HCT116 (cell line): ENCODE data around the gene NCBP1. TPM values are rescaled to one million over a fixed set of nuclear protein-coding genes. Genes with fewer than 3 reads are reported as not detected.

ENCODE experiments used
- ATAC-seq: fragments of 200-7000 bp; cut with Tn5 transposase; 2 replicates; pipeline ENCODE4 v1.9.1; 2020; ENCODE audit warnings: mild to moderate bottlenecking, moderate library complexity
- BruUV-seq: library from RNA; stranded (reverse); fragments of 400-500 nt; replicated peaks from 2 replicates; lab custom pipeline; 2021; lab: Mats Ljungman, UMichigan
- CTCF ChIA-PET: fragments of 300-600 bp; sonication (Branson Sonifier 250); formaldehyde crosslinking; loops from one replicate; lab custom pipeline; 2021; ENCODE audit warnings: antibody characterized with exemption; lab: Charles Lee
- POLR2A ChIA-PET: fragments of 300-600, 350-600 bp; sonication (Branson Sonifier 250); formaldehyde crosslinking; loops from one replicate; lab custom pipeline; 2021; ENCODE audit warnings: antibody characterized with exemption; lab: Charles Lee
- RAD21 ChIA-PET, 2 experiments: fragments of 300-600 bp; sonication (Branson Sonifier 250); formaldehyde crosslinking; loops; one replicate each; lab custom pipeline; 2023; ENCODE audit warnings: low total read pairs in 2 of 2; ENCODE audit not compliant: uncharacterized antibody in 2 of 2, unreplicated experiment in 2 of 2, low non-redundant PET in 1 of 2; lab: Charles Lee
- DNase-seq: peaks from one replicate; pipeline ENCODE4 v3.0.0-alpha.2; 2010; ENCODE audit warnings: low read depth, low spot score
- H2AFZ ChIP-seq: fragments of 200-600 bp; shearing (Covaris generic), sonication (generic); 2 replicates; pipeline ENCODE4 v1.6.1; 2017; ENCODE audit warnings: low read depth, mixed run types, mixed read lengths, antibody characterized with exemption, low read length; ENCODE audit not compliant: poor library complexity, severe bottlenecking
- H3K27ac ChIP-seq: 2 replicates; pipeline ENCODE4 v1.5.1; 2012; ENCODE audit warnings: low read depth, low read length
- H3K27me3 ChIP-seq: fragments of 200-600 bp; sonication (generic); 2 replicates; pipeline ENCODE4 v1.6.1; 2016; ENCODE audit warnings: mixed run types, low read length, mixed read lengths; ENCODE audit not compliant: insufficient read depth
- H3K36me3 ChIP-seq, 2 experiments: fragments of 200-500 bp in 1 of 2; fragments of 200-600 bp in 1 of 2; sonication (Bioruptor generic) in 1 of 2; sonication (generic) in 1 of 2; 2 replicates each; pipeline versions ENCODE4 v1.5.1 to v1.6.1; 2014 to 2016; ENCODE audit warnings: low read length in 2 of 2, inconsistent platforms in 1 of 2, mixed read lengths in 1 of 2, mixed run types in 1 of 2; ENCODE audit not compliant: insufficient read depth in 2 of 2, control insufficient read depth in 1 of 2
- H3K4me1 ChIP-seq, 2 experiments: fragments of 200-600 bp in 1 of 2; sonication (generic) in 1 of 2; 2 replicates each; pipeline versions ENCODE4 v1.5.1 to v1.6.1; 2012 to 2017; ENCODE audit warnings: low read length in 2 of 2, inconsistent platforms in 1 of 2, mild to moderate bottlenecking in 1 of 2, mixed read lengths in 1 of 2, mixed run types in 1 of 2, moderate library complexity in 1 of 2; ENCODE audit not compliant: insufficient read depth in 2 of 2, control insufficient read depth in 1 of 2
- H3K4me2 ChIP-seq: fragments of 200-600 bp; sonication (generic); 2 replicates; pipeline ENCODE4 v1.6.1; 2017; ENCODE audit warnings: mixed run types, low read length, mixed read lengths
- H3K4me3 ChIP-seq, 2 experiments: fragments of 200-600 bp in 1 of 2; sonication (generic) in 1 of 2; replicated peaks in 1 of 2; 2 replicates each; pipeline ENCODE4 v1.5.1; 2011 to 2016; ENCODE audit warnings: low read length in 2 of 2, control low read depth in 1 of 2, low read depth in 1 of 2, mild to moderate bottlenecking in 1 of 2, mixed read lengths in 1 of 2, mixed run types in 1 of 2
- H3K79me2 ChIP-seq: fragments of 200-600 bp; sonication (generic); 2 replicates; pipeline ENCODE4 v1.6.1; 2017; ENCODE audit warnings: mild to moderate bottlenecking, mixed run types, low read length, moderate library complexity, mixed read lengths; ENCODE audit not compliant: insufficient read depth
- H3K9ac ChIP-seq: fragments of 200-600 bp; sonication (generic); 2 replicates; pipeline ENCODE4 v1.6.1; 2016; ENCODE audit warnings: low read length, mixed read lengths
- H3K9me2 ChIP-seq: fragments of 200-600 bp; sonication (generic), shearing (Covaris generic); 2 replicates; pipeline ENCODE4 v1.6.1; 2017; ENCODE audit warnings: mixed run types, mild to moderate bottlenecking, moderate library complexity; ENCODE audit not compliant: insufficient read depth
- H3K9me3 ChIP-seq, 2 experiments: fragments of 200-500 bp in 1 of 2; fragments of 200-600 bp in 1 of 2; sonication (Bioruptor generic) in 1 of 2; sonication (generic) in 1 of 2; 2 replicates each; pipeline ENCODE4 v1.6.1; 2014 to 2017; ENCODE audit warnings: low read length in 2 of 2, mixed read lengths in 2 of 2, inconsistent platforms in 1 of 2, low read depth in 1 of 2, mild to moderate bottlenecking in 1 of 2, mixed run types in 1 of 2, moderate library complexity in 1 of 2; ENCODE audit not compliant: control insufficient read depth in 1 of 2, insufficient read depth in 1 of 2
- H4K20me1 ChIP-seq: fragments of 200-600 bp; sonication (generic), shearing (Covaris generic); 2 replicates; pipeline ENCODE4 v1.6.1; 2017; ENCODE audit warnings: mixed run types, mild to moderate bottlenecking, moderate library complexity; ENCODE audit not compliant: insufficient read depth
- CEBPB ChIP-seq: IDR thresholded peaks from 2 replicates; pipeline ENCODE4 v1.6.1; 2012; ENCODE audit warnings: low read depth
- EZH2 ChIP-seq: fragments of 200-600 bp; sonication (generic); IDR thresholded peaks from 2 replicates; pipeline ENCODE4 v1.6.1; 2017; ENCODE audit warnings: antibody characterized with exemption, mixed run types
- JUND ChIP-seq: IDR thresholded peaks from 2 replicates; pipeline ENCODE4 v1.6.1; 2012
- RAD21 ChIP-seq: IDR thresholded peaks from 2 replicates; pipeline ENCODE4 v1.6.1; 2012; ENCODE audit warnings: low read depth, mild to moderate bottlenecking
- TCF7L2 ChIP-seq: IDR thresholded peaks from 2 replicates; pipeline ENCODE4 v1.7.0; 2011; ENCODE audit warnings: borderline replicate concordance, inconsistent platforms; ENCODE audit not compliant: insufficient read depth, insufficient read length; ENCODE audit errors: extremely low read depth
- intact Hi-C: fragments of 100-400 bp; cut with micrococcal nuclease; formaldehyde crosslinking; loops from 2 replicates; pipeline ENCODE4 v1.10.0; 2022
- total RNA-seq: library from RNA; stranded (reverse); gene quantifications from one replicate; pipeline ENCODE4 v1.2.1, GENCODE V29; 2021; ENCODE audit not compliant: unreplicated experiment
- TF ChIP-seq, protein P1 (sequence below), 3 experiments: fragments of 200-600 bp in 1 of 3; sonication (generic) in 1 of 3; IDR thresholded peaks in 2 of 3; conservative IDR thresholded peaks in 1 of 3; 2 replicates each; pipeline ENCODE4 v1.5.1; 2012 to 2017; ENCODE audit warnings: low read depth in 2 of 3, low read length in 2 of 3, antibody characterized with exemption in 1 of 3, borderline replicate concordance in 1 of 3, control low read depth in 1 of 3, mild to moderate bottlenecking in 1 of 3, mixed read lengths in 1 of 3, mixed run types in 1 of 3, moderate library complexity in 1 of 3; ENCODE audit not compliant: insufficient read depth in 1 of 3
- TF ChIP-seq, protein P2 (sequence below): IDR thresholded peaks from 2 replicates; pipeline ENCODE4 v1.6.1; 2011; ENCODE audit warnings: mild to moderate bottlenecking, low read length, moderate library complexity; ENCODE audit not compliant: insufficient replicate concordance; ENCODE audit errors: extremely low read depth

Gene NCBP1
- total RNA-seq, 1 experiment from 2014 or later, result 32.9 TPM

DNA sequence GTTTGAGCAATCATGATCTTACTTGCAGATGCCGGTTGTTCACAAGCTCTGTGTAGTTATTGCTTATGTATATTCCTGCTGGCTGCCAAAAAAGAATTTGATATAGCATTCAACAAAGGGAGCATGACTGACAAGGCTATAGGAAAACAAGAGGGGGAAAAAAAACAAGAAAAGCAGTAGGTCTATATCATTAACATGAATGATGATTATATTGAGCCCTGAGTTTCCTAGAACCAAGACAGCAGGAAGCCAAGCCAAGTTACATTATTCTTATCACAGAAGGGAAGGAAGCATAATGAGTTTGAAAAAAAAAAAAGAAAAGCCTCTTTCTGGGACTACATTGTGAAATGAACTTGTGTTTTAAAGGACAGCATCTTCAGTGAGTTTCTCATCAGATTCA is 41.5 kb upstream of the NCBP1 start:
- CTCF ChIA-PET, result no interaction called here
- H3K9me3 ChIP-seq, result no peaks in the 10 kb centered on the region
- POLR2A ChIA-PET, result no interaction called here
- H4K20me1 ChIP-seq, result no peaks in the 10 kb centered on the region
- H3K9ac ChIP-seq, result no peak overlapping the region
- H3K4me1 ChIP-seq, result no peaks in the 10 kb centered on the region
- no peak overlapping the region for H3K4me2 ChIP-seq
- intact Hi-C loops, result no loop called here
- no peak overlapping the region for H3K27ac ChIP-seq
- H2AFZ ChIP-seq, result no peak overlapping the region
- ATAC-seq, result no peak
- no peak overlapping the region for H3K4me3 ChIP-seq
- no peaks in the 10 kb centered on the region for H3K27me3 ChIP-seq
- TF ChIP-seq TCF7L2 (no peak), CEBPB (no peak), RAD21 (no peak), JUND (no peak), EZH2 (no peak)
- TF ChIP-seq, protein P1, sequence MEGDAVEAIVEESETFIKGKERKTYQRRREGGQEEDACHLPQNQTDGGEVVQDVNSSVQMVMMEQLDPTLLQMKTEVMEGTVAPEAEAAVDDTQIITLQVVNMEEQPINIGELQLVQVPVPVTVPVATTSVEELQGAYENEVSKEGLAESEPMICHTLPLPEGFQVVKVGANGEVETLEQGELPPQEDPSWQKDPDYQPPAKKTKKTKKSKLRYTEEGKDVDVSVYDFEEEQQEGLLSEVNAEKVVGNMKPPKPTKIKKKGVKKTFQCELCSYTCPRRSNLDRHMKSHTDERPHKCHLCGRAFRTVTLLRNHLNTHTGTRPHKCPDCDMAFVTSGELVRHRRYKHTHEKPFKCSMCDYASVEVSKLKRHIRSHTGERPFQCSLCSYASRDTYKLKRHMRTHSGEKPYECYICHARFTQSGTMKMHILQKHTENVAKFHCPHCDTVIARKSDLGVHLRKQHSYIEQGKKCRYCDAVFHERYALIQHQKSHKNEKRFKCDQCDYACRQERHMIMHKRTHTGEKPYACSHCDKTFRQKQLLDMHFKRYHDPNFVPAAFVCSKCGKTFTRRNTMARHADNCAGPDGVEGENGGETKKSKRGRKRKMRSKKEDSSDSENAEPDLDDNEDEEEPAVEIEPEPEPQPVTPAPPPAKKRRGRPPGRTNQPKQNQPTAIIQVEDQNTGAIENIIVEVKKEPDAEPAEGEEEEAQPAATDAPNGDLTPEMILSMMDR (IDR thresholded peaks at IDR 0.05 in 2 of 3, conservative IDR thresholded peaks at IDR 0.05 in 1 of 3; ENCODE audit: borderline replicate concordance in 1 of 3, insufficient read depth in 1 of 3, low read depth in 2 of 3, low read length in 2 of 3), result no peak
- TF ChIP-seq, protein P2, sequence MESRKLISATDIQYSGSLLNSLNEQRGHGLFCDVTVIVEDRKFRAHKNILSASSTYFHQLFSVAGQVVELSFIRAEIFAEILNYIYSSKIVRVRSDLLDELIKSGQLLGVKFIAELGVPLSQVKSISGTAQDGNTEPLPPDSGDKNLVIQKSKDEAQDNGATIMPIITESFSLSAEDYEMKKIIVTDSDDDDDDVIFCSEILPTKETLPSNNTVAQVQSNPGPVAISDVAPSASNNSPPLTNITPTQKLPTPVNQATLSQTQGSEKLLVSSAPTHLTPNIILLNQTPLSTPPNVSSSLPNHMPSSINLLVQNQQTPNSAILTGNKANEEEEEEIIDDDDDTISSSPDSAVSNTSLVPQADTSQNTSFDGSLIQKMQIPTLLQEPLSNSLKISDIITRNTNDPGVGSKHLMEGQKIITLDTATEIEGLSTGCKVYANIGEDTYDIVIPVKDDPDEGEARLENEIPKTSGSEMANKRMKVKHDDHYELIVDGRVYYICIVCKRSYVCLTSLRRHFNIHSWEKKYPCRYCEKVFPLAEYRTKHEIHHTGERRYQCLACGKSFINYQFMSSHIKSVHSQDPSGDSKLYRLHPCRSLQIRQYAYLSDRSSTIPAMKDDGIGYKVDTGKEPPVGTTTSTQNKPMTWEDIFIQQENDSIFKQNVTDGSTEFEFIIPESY, result no peak
- H3K79me2 ChIP-seq, result no peaks in the 10 kb centered on the region
- DNase-seq, result no peak
- RAD21 ChIA-PET, result no interaction called here
- no TSS peak for BruUV-seq
- H3K9me2 ChIP-seq, result no peaks in the 10 kb centered on the region
- H3K36me3 ChIP-seq, result no peaks in the 10 kb centered on the region
